HFFc6 (cell line): Measurements from ENCODE around the gene GDNF. TPM values are rescaled to one million over a fixed set of nuclear protein-coding genes. Genes with fewer than 3 reads are reported as not detected.

Experiments
- DNase-seq: peaks from one replicate; pipeline ENCODE4 v3.0.0-alpha.2; 2018
- H3K27ac Mint-ChIP-seq: 2 replicates; pipeline ENCODE4 v1.8.0; 2020; ENCODE audit warnings: mild to moderate bottlenecking, mixed read lengths
- H3K27me3 Mint-ChIP-seq: 2 replicates; pipeline ENCODE4 v1.8.0; 2021; ENCODE audit warnings: mild to moderate bottlenecking, moderate library complexity, mixed read lengths; ENCODE audit not compliant: insufficient read depth
- H3K36me3 Mint-ChIP-seq: 2 replicates; pipeline ENCODE4 v1.8.0; 2021; ENCODE audit warnings: low read depth, mixed read lengths
- H3K4me1 Mint-ChIP-seq: 2 replicates; pipeline ENCODE4 v1.8.0; 2020; ENCODE audit warnings: low read depth, mixed read lengths
- H3K4me3 Mint-ChIP-seq: 2 replicates; pipeline ENCODE4 v1.8.0; 2020; ENCODE audit warnings: mild to moderate bottlenecking, moderate library complexity, mixed read lengths
- H3K9me3 Mint-ChIP-seq: 2 replicates; pipeline ENCODE4 v1.8.0; 2020; ENCODE audit warnings: mild to moderate bottlenecking, mixed read lengths
- total RNA-seq, 6 experiments: library from RNA; stranded (reverse); fragmentation: NEBNext Ultra II Directional; extraction: Animal tissue kit (Norgen Biotek cat#: 25700); gene quantifications; 2 replicates in 1 of 6; 3 replicates in 5 of 6; pipeline ENCODE4 v1.2.3, GENCODE V29; 2021
- TF ChIP-seq, protein P1 (sequence below): fragments of 200-600 bp; sonication (generic); IDR thresholded peaks from 2 replicates; pipeline ENCODE4 v1.5.0; 2021; ENCODE audit warnings: antibody characterized with exemption, mild to moderate bottlenecking

The GDNF gene
- total RNA-seq, 6 experiments from 2014 or later: 0.85 to 8.3 (median 7.1) TPM

DNA sequence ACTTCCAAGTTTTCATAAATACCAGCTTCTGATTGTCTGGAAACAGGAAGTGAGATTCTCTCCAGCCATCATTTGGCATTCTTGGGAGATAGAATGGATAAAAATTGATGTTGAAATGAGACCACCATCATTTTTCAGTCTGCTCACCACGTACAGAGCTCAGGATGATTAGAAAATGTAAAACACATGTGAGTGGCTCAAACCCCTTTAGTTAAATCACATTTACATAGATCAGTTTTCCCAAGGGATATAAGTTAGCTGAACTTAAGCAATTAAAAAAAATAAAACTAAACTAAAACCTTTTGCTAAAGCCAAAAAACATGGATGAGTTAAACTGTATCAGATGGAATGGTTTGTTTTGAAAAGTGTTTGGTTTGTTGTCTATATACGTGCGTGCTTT lies 37.1 kb upstream of the GDNF start:
- H3K36me3 Mint-ChIP-seq: no peaks in the 10 kb centered on the region
- H3K9me3 Mint-ChIP-seq: no peaks in the 10 kb centered on the region
- no peak overlapping the region for H3K4me3 Mint-ChIP-seq
- peaks cover 2% of the 10 kb centered on the region; the same call in 1 of the 2 replicates for H3K27me3 Mint-ChIP-seq
- DNase-seq: no peak
- TF ChIP-seq, protein P1, sequence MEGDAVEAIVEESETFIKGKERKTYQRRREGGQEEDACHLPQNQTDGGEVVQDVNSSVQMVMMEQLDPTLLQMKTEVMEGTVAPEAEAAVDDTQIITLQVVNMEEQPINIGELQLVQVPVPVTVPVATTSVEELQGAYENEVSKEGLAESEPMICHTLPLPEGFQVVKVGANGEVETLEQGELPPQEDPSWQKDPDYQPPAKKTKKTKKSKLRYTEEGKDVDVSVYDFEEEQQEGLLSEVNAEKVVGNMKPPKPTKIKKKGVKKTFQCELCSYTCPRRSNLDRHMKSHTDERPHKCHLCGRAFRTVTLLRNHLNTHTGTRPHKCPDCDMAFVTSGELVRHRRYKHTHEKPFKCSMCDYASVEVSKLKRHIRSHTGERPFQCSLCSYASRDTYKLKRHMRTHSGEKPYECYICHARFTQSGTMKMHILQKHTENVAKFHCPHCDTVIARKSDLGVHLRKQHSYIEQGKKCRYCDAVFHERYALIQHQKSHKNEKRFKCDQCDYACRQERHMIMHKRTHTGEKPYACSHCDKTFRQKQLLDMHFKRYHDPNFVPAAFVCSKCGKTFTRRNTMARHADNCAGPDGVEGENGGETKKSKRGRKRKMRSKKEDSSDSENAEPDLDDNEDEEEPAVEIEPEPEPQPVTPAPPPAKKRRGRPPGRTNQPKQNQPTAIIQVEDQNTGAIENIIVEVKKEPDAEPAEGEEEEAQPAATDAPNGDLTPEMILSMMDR: no peak
- H3K4me1 Mint-ChIP-seq: peaks cover 26% of the 10 kb centered on the region
- H3K27ac Mint-ChIP-seq: no peak overlapping the region

DNA sequence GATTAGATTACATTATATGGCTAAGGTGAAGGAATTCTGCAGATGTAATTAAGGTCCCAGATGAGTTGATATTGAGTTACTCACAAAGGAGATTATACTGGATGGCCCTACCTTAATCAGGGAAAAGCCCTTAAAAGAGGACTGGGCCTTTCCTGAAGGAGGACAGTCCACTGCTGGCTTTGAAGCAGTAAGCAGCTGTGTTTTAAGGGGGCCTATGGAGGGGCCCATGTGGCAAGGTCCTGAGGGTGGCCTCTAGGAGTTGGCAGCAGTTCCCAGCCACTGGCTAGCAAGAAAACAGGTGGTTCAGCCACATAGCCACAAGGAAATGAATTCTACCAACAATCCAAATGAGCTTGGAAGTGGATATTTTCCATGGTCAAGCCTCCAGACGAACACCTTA lies 36.4 kb upstream of the GDNF start:
- Mint-ChIP-seq H3K27me3 (peaks cover 2% of the 10 kb centered on the region; the same call in 1 of the 2 replicates), H3K4me3 (no peak overlapping the region), H3K27ac (no peak overlapping the region), H3K4me1 (peaks cover 29% of the 10 kb centered on the region), H3K36me3 (no peaks in the 10 kb centered on the region), H3K9me3 (no peaks in the 10 kb centered on the region)
- TF ChIP-seq, protein P1: no peak
- no peak for DNase-seq

DNA sequence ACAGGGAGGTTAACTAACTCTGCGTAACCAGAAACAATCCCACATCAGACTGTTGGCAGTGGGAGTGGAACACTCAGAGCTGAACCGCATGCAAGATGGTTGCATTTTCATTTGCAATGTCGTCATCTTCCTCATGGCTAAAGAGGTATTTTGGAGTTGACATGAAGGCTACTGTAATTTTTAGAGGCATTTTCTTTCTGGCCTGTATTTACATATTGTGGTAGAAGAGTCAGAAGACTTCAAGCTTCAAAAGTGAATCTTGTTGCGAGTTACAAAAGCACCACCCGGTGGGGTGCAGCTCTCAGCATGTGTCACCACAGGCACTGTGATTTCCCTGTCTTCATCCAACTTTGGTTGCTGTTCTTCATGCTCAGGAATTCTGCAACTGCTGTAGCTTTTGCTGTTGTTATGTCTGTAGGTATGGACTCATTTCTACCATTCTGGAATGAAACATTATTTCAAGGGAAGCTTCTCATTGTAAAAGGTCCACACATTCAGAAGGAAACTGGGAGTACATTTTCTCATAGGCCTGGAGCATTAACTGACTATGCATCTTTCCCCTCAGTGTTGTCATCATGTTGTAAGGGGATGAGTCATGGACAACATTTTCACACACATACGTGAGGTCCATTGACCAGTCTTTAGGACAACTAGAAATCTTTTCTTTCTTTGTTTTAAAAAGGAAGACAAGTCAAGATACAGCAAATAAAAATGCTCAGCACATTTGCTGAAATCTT lies 35.4 kb upstream of the GDNF start:
- TF ChIP-seq, protein P1: peak; percentile 15; the same call in 1 of the 2 replicates
- no peaks in the 10 kb centered on the region for H3K36me3 Mint-ChIP-seq
- H3K27ac Mint-ChIP-seq: peak overlapping the region; percentile 89
- H3K4me1 Mint-ChIP-seq: peaks cover 40% of the 10 kb centered on the region
- H3K27me3 Mint-ChIP-seq: peaks cover 2% of the 10 kb centered on the region; the same call in 1 of the 2 replicates
- H3K4me3 Mint-ChIP-seq: peak overlapping the region; percentile 19; the same call in 1 of the 2 replicates
- no peaks in the 10 kb centered on the region for H3K9me3 Mint-ChIP-seq
- DNase-seq: peak; percentile 75

DNA sequence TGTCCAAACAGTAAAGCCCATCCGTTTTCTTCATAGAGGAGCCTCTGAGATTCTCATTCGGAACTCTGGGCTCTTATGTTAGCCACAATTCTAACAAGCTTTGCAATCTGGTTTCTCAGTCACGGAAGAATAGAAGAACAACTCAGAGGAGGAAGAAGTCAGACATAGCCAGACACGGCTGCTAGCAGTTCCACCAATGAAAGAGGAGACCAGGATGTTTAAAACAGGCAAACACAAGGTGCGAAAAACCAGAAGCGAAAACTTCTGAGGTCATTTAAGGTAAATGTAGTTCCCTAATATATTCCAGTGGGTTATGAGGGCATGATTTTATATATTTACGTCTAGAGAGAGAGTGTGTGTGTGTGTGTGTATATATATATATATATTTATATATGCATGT lies 34.1 kb upstream of the GDNF start:
- H3K36me3 Mint-ChIP-seq: no peaks in the 10 kb centered on the region
- no peak overlapping the region for H3K4me3 Mint-ChIP-seq

DNA sequence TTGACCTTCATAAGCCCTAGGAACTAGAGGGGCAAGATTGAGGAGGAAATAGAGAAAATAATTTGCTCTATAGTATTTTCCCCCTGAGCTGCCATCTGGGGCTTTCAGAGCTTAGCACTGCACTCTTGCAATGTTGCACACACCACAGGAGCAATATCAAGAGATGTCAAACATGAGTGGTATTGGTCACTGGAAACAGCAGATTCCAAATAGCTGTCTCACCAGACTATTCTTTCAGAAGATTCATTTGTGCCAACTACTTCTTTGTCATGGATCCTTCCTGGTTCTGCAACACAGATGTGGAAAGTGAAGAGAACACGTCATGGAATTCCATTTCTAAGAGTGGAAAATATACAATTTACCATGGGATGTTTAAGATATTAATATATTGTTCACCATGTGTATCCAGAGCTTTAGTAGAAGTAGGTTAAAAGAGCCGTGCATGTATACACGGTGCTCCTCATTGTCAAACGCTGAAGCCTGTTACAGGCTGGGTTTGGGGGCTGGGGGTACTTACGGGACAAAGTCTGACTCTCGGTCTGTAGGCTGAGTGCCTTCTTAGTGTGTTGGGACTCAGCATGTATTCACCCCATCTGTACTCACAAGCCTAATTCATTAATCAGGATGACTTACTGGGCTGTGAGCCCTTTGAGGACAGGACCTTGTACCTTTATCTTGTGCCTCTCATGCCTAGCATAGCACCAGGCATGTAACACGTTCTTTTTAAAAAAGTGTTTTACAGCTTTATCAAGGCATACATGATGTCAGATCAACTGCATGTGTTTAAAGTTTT lies 31.4 kb upstream of the GDNF start:
- no peaks in the 10 kb centered on the region for H3K9me3 Mint-ChIP-seq
- peak overlapping the region; percentile 58 for H3K27ac Mint-ChIP-seq
- H3K27me3 Mint-ChIP-seq: no peaks in the 10 kb centered on the region
- H3K36me3 Mint-ChIP-seq: no peaks in the 10 kb centered on the region
- peak overlapping the region; percentile 55; the same call in 1 of the 2 replicates for H3K4me3 Mint-ChIP-seq
- H3K4me1 Mint-ChIP-seq: peaks cover 73% of the 10 kb centered on the region
- TF ChIP-seq, protein P1: no peak
- peak; percentile 82 for DNase-seq

More for the DNA sequence above, 34.1 kb upstream of the GDNF start:
- TF ChIP-seq, protein P1: no peak
- no peak for DNase-seq
- H3K27ac Mint-ChIP-seq: no peak overlapping the region
- peaks cover 49% of the 10 kb centered on the region for H3K4me1 Mint-ChIP-seq
- H3K9me3 Mint-ChIP-seq: no peaks in the 10 kb centered on the region
- peaks cover 2% of the 10 kb centered on the region; the same call in 1 of the 2 replicates for H3K27me3 Mint-ChIP-seq
